ENCODE data around the gene COPG2. TPM values are rescaled to one million over a fixed set of nuclear protein-coding genes. Genes with fewer than 3 reads are reported as not detected.
A peak's percentile ranks its signal among the peaks of the same experiment; 100 is the strongest.

COPG2 gene
- total RNA-seq, 1 donor from 2014 or later, result 16.0 TPM

GRCh38 chr7:130492523-130493274 lies 175.8 kb downstream of the COPG2 start:
- DNase-seq, result no peak

- DNase-seq, result peak; percentile 4
Measured at GRCh38 chr7:130491841-130492522, 176.6 kb downstream of the COPG2 start, which contains the start of gene MEST. MEST (plus strand) TSS chr7:130492085; CDS start chr7:130492314, 229 bp downstream.

GRCh38 chr7:130490888-130491804 lies 177.4 kb downstream of the COPG2 start:
- peak; percentile 44 for DNase-seq

- DNase-seq, result no peak
Measured at GRCh38 chr7:130490311-130490791, 178.2 kb downstream of the COPG2 start.

- no peak for DNase-seq
Measured at GRCh38 chr7:130489140-130489983, 179.2 kb downstream of the COPG2 start.

DNA sequence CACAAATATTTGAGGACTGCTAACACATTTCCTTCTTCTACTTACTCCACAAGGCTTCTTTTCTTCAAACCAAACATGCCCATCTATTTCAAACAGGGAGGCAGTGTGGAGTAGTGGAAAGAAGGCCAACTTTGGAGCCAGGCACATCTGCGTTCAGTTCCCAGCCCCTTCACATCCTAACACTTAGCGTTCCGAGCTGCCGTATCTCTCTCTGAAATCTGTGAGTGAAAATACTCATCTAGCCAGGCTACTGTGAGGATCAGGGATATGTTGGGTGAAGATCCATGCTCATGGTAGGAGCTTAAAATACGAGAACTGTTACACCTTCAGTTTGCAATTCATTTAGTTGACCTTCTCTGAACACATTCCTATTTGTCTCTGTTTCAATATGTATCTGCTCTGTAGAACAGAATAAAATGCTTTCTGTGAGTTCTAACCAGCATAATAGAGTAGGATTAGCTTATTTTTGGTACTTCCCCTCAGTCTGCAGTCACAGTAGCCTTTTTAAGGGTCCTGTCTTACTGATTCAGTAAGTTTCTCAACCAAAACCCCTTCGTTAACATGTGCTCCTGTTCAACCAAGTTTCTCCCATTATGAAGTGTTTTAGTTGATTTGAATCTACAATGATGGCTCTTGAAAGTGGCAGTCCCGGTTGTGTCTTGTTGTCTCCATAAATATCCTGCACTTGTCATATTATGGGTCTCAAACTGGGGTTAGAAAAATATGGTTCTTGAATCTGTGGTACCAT lies 180.0 kb downstream of the COPG2 start:
- no peak for DNase-seq

DNA sequence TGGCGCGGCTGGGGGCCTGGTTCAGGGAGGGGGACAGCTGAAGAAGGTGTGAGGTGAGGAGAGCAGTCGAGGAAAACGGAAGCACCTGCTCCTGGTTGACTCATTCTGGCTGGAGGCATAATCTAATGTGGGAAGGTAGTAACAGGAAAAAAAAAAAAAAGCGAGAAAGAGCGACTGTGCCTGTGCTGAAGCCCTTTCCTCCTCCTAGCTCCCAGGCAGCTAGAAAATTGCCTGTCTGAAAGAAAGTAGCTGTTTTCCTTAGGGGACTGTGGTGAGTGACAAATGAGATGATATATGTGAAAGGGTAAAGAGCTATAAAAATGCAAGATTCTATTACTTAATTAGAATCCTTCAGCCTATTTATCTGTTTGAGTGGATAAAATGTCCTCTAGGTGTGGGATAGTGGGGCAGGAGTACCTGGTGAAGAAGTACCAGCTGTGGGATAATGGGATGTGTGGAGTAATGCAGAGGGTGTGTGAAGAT lies 181.6 kb downstream of the COPG2 start:
- peak; percentile 36 for DNase-seq

DNA sequence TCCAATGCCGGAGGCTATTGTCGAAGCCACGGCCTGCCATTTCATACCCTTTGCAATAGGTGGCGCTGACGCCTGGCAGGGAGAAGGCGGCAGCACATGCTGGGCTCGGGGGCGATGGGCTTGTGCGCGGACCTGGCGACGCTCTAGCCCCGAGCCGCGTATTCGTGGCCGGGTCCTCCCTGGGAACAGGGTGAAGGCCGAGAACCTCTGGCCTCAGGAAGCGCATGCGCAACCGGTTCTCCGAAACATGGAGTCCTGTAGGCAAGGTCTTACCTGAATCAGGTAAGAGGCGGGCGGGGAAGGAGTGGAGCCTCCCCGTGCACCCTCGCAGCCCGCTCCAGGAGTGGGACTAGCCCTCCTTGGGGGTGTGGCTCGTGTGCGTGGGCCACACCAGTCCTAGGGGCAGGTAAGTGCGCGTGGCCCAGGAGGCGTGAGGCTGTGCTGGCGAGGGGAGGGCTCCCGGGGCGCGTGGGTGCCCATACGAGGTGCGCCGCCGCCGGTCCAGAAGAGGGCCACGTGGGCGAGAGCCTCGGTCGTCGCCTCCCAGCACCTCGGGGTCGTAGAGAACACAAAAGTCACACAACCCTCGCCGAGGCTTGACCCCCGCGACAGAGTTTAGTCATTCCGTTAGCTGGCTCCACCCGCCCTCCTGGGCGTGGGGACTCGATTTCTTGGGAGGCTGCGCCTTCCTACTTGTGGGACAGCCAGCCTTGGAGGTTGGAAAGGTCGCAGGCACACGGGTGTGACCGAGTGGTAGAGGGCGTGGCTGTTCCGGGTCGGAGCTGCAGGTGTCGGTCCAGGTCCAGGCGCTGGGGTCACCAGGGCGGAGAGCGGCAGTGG lies 182.2 kb downstream of the COPG2 start:
- DNase-seq, result peak; percentile 70

GRCh38 chr7:130485734-130486113 lies 182.8 kb downstream of the COPG2 start:
- no peak for DNase-seq

- DNase-seq, result no peak
Measured at GRCh38 chr7:130483031-130483430, 185.5 kb downstream of the COPG2 start.

DNA sequence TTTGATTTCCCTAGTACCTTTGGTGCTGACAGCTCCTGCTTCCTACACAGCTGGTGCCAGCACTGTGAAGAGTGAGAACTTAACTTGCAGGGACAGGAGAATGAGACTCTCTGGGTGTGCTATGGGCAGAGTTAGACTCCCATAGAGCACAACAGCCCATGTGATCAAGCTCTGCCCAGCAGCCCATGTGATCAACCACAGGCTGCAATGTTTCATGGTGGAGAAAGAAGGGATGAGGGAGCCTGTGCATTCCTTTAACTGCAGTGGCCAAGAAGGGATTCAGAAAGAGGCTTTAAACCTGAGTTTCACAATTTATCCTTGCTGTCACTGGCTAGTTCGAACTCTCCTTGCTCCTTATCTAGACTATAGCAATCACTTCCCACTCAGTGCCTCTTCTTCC lies 186.7 kb downstream of the COPG2 start:
- DNase-seq, result no peak

DNA sequence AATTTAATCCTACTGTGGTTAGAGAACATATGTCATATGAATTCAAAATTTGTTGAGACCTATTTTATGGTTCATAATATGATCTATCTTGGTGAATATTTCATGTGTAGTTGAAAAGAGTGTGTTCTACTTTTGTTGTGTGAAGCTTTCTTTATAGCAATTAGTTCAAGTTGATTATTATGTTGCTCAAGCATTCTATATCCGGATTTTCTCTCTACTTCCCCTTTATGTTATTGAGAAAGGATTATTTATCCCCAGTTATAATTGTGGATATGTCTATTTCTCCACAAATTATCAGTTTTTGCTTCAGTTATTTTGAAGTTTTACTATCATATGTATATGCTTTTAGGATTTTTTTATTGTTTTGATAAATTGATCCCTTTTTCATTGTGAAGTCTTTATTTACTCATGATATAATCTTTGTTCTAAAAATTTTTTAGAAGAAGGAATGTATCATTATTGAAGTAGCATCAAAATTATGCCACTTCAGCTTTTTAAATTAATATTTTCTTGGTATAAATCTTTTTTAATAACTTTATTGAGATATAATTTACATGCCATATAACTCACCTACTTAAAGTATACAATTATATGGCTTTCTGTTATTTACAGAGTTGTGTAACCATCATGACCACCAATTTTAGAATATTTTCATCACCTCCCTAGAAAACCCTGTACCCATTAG lies 188.7 kb downstream of the COPG2 start:
- no peak for DNase-seq

- no peak for DNase-seq
Measured at GRCh38 chr7:130478991-130479390, 189.6 kb downstream of the COPG2 start.

GRCh38 chr7:130476297-130477150 lies 192.0 kb downstream of the COPG2 start:
- no peak for DNase-seq

DNA sequence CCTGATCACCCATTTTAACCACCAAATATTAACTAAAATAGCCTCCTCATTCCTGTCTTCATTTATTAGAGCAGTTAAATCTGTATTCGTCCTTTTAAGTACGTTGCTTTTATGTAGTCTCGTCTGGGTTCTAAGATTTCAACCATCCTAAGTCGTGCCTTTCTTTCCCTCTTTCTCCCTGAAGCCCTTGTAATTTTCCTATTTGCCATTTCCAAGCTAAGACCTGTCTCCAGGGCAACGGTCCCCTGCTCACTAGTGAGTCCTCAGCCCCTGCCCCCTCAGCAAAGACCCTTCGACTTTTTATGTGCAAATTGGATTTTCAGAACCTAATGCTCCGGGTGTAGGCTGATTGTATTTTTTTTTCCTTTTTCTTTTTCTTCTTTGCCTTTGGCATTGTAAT lies 192.8 kb downstream of the COPG2 start:
- no peak for DNase-seq

- no peak for DNase-seq
Measured at GRCh38 chr7:130473876-130474275, 194.7 kb downstream of the COPG2 start.

- DNase-seq, result no peak
Measured at GRCh38 chr7:130473289-130473688, 195.3 kb downstream of the COPG2 start.

GRCh38 chr7:130471974-130472373 lies 196.6 kb downstream of the COPG2 start:
- DNase-seq, result no peak

Data from dermis blood vessel endothelial cell (primary cell).